Smooth muscle cell (in vitro differentiated cells): ENCODE data around the gene DYNC1I1. TPM values are rescaled to one million over a fixed set of nuclear protein-coding genes. Genes with fewer than 3 reads are reported as not detected.

Experiments used
- DNase-seq: peaks from one replicate; lab custom pipeline; 2025; ENCODE audit not compliant: unreplicated experiment; lab: John Stamatoyannopoulos, UW
- H2AFZ ChIP-seq: fragments of 200-600 bp; sonication (generic); 2 replicates; pipeline ENCODE4 v1.6.0; 2016; ENCODE audit warnings: antibody characterized with exemption, low read depth, mild to moderate bottlenecking
- H3F3A ChIP-seq: fragments of 200-600 bp; sonication (generic); 2 replicates; pipeline ENCODE4 v1.6.0; 2017; ENCODE audit warnings: antibody characterized with exemption, low read depth
- H3K27ac ChIP-seq: fragments of 200-600 bp; sonication (generic); 2 replicates; pipeline ENCODE4 v1.5.1; 2016; ENCODE audit warnings: low read depth, mild to moderate bottlenecking
- H3K27me3 ChIP-seq: fragments of 200-600 bp; sonication (generic); 2 replicates; pipeline ENCODE4 v1.6.1; 2016; ENCODE audit warnings: low read depth, mild to moderate bottlenecking
- H3K36me3 ChIP-seq: fragments of 200-600 bp; sonication (generic); 2 replicates; pipeline ENCODE4 v1.5.1; 2016; ENCODE audit warnings: low read depth
- H3K4me1 ChIP-seq: fragments of 200-600 bp; sonication (generic); 2 replicates; pipeline ENCODE4 v1.5.1; 2016; ENCODE audit warnings: low read depth
- H3K4me2 ChIP-seq: fragments of 200-600 bp; sonication (generic); 2 replicates; pipeline ENCODE4 v1.6.0; 2016; ENCODE audit warnings: mild to moderate bottlenecking
- H3K4me3 ChIP-seq: fragments of 200-600 bp; sonication (generic); 2 replicates; pipeline ENCODE4 v1.5.1; 2016; ENCODE audit warnings: mild to moderate bottlenecking
- H3K79me2 ChIP-seq: fragments of 200-600 bp; sonication (generic); 2 replicates; pipeline ENCODE4 v1.6.0; 2016; ENCODE audit warnings: low read depth, mild to moderate bottlenecking
- H3K9ac ChIP-seq: fragments of 200-600 bp; sonication (generic); 2 replicates; pipeline ENCODE4 v1.6.0; 2016; ENCODE audit warnings: low read depth
- H3K9me3 ChIP-seq: fragments of 200-600 bp; sonication (generic); replicated peaks from 2 replicates; pipeline ENCODE4 v1.5.1; 2016; ENCODE audit warnings: low read depth
- H4K20me1 ChIP-seq: fragments of 200-600 bp; sonication (generic); 2 replicates; pipeline ENCODE4 v1.6.0; 2016; ENCODE audit warnings: low read depth
- CTCF ChIP-seq: fragments of 200-600 bp; sonication (generic); IDR thresholded peaks from 2 replicates; pipeline ENCODE4 v1.5.1; 2017; ENCODE audit warnings: borderline replicate concordance, mild to moderate bottlenecking, antibody characterized with exemption; ENCODE audit not compliant: insufficient read depth, poor library complexity, severe bottlenecking
- WGBS: methylation state at CpG from one replicate; pipeline ENCODE4 v1.1.7; 2016; ENCODE audit warnings: low lambda C conversion rate; 5-methylcytosine and 5-hydroxymethylcytosine counted together
- polyA plus RNA-seq: library from polyadenylated mRNA; unstranded; fragments of >200 nt; fragmentation: Nextera tagmentation; extraction: Ambion mirVana; gene quantifications from 2 replicates; pipeline ENCODE4 v1.2.1, GENCODE V29; 2016
- total RNA-seq: library from RNA; depleted of rRNA; stranded (reverse); fragments of >200 nt; gene quantifications from 2 replicates; pipeline ENCODE4 v1.2.3, GENCODE V29; 2014

The DYNC1I1 gene
- total and polyA plus RNA-seq, 2 experiments from 2014 or later, result 1.1 to 2.4 TPM

DNA sequence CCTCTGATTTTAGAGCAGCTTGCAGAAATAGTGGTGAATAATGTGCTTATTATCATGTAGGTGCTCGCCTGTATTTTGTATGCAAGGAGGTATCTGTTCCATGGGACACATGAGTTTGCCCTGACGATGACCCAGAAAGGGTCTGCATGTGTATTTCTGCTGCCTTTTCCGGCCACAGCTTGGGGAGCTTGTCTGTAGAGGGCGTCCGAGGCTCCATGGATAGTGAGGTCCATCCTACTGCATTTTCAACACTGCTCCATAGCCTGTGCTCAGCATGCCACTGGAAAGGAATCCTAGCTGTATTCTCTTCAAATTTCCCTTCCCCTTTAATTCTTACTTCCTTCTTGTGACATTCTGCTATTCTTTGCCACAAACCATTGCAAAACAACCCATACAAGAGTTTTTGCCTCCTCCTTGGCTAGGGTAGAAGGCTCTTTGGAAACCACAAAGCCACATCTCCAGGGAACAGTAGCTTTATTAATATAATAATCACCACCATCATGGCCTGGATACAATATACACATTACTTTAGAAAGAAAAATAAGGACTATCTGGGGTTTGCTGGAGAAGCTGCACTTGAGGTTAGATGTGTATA, 127.7 kb downstream of the DYNC1I1 start:
- Histone ChIP-seq H2AFZ (no peak overlapping the region), H3K4me1 (no peaks in the 10 kb centered on the region), H3K79me2 (no peaks in the 10 kb centered on the region), H3K9me3 (no peaks in the 10 kb centered on the region), H3K27ac (no peak overlapping the region), H3K4me3 (no peak overlapping the region), H3K36me3 (no peaks in the 10 kb centered on the region), H3K4me2 (no peak overlapping the region), H4K20me1 (no peaks in the 10 kb centered on the region), H3K27me3 (peaks cover 13% of the 10 kb centered on the region), H3F3A (no peaks in the 10 kb centered on the region), H3K9ac (no peak overlapping the region)
- no peak for TF ChIP-seq CTCF
- no peak for DNase-seq
- WGBS, result 37% methylated on average over 5 of the region's 5 CpGs

DNA sequence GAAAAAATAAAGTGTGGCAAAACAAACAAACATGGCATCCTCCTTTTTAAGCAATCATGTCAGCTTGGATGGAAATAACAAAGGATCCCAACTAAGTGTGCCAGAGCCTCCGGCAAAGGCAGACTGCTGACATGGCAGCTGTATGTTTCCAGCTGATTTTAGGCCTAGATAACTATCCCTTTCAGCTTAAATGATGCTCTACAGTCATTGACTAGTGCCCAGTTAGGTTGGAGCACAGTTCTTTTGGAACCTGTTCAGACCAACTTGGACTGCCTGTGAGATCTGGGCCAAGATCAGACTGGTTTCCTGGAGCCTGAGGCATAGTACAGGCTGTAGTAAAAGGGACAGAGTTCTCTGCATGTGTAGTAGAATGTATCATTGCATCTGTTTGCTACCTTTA, 128.7 kb downstream of the DYNC1I1 start:
- TF ChIP-seq CTCF, result no peak
- no peaks in the 10 kb centered on the region for H4K20me1 ChIP-seq
- peaks cover 16% of the 10 kb centered on the region for H3K27me3 ChIP-seq
- WGBS, result 86% methylated on average over 1 of the region's 1 CpG
- no peaks in the 10 kb centered on the region for H3K36me3 ChIP-seq
- H3K9ac ChIP-seq, result no peak overlapping the region
- H3F3A ChIP-seq, result no peaks in the 10 kb centered on the region
- no peaks in the 10 kb centered on the region for H3K4me1 ChIP-seq
- no peak overlapping the region for H2AFZ ChIP-seq
- H3K9me3 ChIP-seq, result no peaks in the 10 kb centered on the region
- H3K4me2 ChIP-seq, result no peak overlapping the region
- DNase-seq, result no peak
- H3K27ac ChIP-seq, result no peak overlapping the region
- H3K4me3 ChIP-seq, result no peak overlapping the region
- no peaks in the 10 kb centered on the region for H3K79me2 ChIP-seq

DNA sequence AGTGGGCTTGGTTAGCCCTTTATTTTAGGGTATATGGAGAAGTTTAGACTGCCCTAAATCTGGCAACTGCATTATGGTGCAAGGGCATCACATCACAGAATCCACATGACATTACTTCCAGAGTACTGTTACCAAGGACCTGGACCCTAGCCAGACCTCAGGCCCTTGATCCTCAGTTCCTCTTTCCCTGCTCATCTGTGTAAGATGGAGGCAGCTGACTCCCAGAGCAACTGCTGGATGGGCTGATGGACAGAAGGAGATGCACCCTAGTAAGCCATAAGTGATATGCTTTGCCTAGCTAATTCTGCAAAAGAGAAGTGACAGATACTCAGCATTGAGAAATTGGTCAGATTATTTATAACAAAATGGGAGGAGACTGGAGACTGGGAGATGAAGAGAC, 131.7 kb downstream of the DYNC1I1 start:
- H3K9ac ChIP-seq, result no peak overlapping the region
- H3F3A ChIP-seq, result no peaks in the 10 kb centered on the region
- no peaks in the 10 kb centered on the region for H3K36me3 ChIP-seq

More for the DNA sequence above, 131.7 kb downstream of the DYNC1I1 start:
- Histone ChIP-seq H3K4me3 (no peak overlapping the region), H2AFZ (no peak overlapping the region), H3K4me1 (peaks cover 16% of the 10 kb centered on the region), H3K27ac (no peak overlapping the region), H4K20me1 (no peaks in the 10 kb centered on the region), H3K9me3 (no peaks in the 10 kb centered on the region), H3K4me2 (no peak overlapping the region), H3K79me2 (no peaks in the 10 kb centered on the region), H3K27me3 (peaks cover 17% of the 10 kb centered on the region)
- TF ChIP-seq CTCF, result no peak
- no peak for DNase-seq
